GM18870 (cell line): ENCODE measurements around the gene CDK19.

Experiments used
- ATAC-seq: cut with Tn5 transposase; IDR thresholded peaks from one replicate; pipeline ENCODE4 v1.9.1; 2021; ENCODE audit warnings: moderate library complexity; ENCODE audit not compliant: unreplicated experiment

CDK19 gene

GRCh38 chr6:110662490-110663211 lies 152.6 kb downstream of the CDK19 start:
- no peak for ATAC-seq

DNA sequence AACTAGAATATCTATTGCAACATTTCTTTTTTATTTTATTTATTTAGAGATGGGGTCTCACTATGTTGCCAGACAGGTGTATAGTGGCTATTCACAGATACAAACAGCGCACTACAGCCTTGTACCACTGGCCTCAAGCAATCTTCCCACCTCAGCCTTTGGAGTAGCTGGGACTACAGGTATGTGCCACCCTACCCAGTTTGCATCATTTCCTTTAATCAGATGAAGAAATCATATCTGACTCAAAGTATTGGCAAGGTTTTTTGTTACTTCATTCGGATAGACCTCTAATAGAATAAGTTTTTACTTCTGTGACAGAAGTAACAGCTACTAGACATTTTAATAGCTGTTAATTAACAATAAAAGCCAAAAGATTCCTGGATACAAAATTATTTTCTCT lies 153.9 kb downstream of the CDK19 start:
- no peak for ATAC-seq

- ATAC-seq = no peak
Measured at GRCh38 chr6:110660066-110660655, 155.1 kb downstream of the CDK19 start.

GRCh38 chr6:110658631-110659211 lies 156.5 kb downstream of the CDK19 start:
- no peak for ATAC-seq

GRCh38 chr6:110656492-110656891 lies 158.8 kb downstream of the CDK19 start:
- no peak for ATAC-seq

DNA sequence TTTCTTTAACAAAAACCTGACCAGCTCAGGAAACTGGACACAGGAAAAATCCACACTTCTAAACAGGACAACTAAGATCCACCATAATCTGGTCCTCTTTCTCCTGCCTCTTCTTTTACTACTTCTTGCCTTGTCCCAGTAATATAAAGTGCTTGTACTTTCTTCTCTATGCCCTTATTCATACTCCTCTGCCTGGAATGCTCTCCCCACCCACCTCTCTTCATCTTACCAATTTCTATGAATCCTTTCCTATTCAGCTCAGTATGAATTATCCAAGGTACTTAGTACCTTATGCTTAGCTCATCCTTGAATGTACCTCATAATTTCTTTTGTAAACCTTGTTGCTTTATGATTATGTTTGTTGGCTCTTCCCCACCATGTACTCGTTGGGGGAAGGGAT lies 159.4 kb downstream of the CDK19 start:
- ATAC-seq = no peak

DNA sequence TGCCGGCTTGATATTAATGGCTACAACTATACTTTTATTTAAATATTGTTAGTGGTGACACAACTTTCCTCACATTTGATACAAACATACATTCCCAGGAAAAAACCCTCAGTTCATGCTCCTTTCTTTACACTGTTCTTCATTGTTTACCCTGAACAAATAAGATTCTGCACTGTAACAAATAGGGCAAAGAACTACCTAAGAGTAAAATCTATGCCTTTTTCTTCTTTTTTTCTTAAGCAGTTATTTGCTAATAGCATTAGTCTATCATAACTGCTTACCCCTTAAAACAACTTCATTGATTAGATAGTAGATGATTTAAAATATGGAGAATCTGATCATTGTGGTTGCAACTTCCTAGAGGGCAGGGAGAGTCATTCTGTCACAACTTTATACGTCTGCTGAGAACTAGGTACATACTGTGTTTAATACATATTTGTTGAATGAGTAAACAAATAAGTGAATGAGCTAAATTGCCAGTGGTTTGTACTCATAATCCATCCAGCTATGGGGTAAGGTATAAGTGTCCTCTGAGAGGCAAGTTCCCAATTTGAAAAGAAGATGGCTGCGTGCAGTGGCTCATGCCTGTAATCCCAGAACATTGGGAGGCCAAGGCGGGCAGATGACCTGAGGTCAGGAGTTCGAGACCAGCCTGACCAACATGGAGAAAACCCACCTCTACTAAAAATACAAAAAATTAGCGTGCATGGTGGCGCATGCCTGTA lies 161.0 kb downstream of the CDK19 start:
- no peak for ATAC-seq

DNA sequence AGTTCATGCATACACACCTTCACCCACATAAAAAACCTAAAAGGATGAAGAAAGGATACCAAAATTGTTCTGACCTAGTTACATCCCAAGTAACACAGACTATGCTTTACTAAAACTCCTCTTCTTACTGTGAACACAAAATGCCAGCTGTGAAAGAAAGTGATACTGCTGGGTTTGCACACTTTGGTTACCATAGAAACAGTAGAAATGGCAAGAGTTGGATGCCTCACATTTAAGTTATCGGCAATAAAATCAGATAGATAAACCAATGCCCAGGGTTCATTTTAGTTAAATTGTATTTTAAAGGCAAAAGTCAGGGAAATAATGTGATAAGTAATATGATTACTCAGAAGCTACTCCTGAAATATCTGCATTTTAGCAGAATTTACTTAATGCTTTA lies 161.9 kb downstream of the CDK19 start:
- no peak for ATAC-seq

- no peak for ATAC-seq
Measured at GRCh38 chr6:110652520-110652919, 162.7 kb downstream of the CDK19 start.

- ATAC-seq = no peak
Measured at GRCh38 chr6:110650755-110651154, 164.5 kb downstream of the CDK19 start.

DNA sequence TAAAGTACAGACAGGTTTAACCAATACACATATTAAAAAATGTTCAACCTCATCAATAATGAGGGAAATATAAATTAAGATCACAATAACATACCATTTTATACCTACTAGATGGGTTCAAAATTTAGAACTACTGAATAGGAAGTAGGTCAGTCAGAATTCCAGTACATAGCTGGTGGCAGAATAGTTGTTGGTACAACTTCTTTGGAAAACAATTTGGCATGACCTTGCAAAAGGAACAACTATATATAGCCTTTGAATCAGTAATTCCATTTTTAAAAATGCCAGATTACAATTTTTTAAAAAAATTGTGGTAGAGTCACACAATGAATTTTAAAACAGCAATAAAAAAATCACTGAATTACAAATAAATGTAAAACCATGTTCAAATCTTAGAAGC lies 165.6 kb downstream of the CDK19 start:
- no peak for ATAC-seq

DNA sequence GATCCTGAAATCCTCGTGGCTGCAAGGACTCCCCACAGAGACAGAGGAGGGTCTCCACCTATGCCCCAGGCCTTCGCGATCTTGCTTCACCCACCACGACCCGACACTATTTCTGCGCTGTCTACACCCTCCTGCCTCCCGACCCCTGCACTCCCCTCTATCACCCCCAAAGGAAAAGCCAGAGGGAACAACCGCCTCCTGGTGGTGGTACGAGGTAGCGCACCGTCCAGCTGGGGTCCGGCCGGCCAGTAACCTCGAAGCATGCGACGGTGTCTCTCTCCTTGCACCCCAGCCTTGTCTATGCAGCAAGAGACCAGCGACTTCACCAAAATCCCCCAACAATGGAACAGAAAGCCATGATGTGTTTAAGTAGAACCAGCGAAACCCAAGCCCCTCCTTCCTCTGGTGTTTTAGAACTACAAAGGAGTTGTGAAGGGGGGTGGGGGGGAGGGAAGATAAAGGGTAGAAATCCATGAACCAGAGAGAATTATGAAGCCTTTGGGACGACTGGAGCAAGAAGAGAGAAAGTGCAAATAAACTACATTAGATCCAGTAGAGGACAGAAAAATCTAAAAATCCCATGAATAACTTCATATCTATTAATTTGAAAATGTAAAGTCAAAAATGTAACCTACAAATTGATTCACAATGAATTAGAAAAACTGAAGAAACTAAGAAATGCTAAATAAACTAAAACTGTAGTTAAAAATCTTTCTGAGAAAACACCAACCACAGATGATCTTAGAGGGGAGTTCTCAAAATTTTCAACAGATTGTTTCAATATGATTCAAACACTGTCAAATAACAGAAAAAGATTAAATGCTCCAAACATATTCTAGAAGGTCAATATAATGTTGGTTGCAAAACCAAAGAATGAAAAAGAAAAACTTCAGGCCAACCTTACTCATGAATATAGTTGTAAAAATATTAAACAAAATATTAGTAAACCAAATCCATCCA lies 168.0 kb downstream of the CDK19 start:
- ATAC-seq = no peak

- ATAC-seq = no peak
Measured at GRCh38 chr6:110646419-110646698, 168.9 kb downstream of the CDK19 start.

DNA sequence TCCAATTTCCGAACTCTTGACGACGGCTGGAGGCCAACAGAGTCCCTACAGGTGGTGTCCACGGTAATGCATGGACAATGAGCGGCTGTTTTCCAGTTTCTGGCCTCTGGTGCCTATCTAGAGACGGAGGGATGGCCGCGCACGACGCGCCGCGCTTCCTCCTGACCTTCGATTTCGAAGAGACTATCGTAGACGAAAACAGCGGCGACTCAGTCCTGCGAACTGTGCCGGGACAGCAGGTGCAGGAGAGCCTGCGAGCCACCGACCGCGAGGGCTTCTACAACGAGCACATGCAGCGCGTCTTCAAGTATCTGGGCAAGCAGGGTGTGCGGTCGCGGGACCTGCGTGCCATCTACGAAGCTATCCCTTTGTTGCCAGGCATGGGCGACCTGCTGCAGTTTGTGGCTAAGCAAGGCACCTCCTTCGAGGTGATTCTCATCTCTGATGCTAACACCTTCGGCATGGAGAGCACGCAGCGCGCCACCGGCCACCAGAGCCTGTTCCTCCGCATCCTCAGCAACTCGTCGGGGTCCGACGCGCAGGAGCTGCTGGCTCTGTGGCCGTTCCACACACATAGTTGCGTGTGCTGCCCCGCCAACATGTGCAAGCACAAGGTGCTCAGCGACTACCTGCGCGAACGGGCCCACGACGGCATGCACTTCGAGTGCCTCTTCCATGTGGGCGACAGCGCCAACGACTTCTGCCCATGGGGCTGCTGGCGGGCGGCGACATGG lies 169.4 kb downstream of the CDK19 start:
- ATAC-seq = no peak

- no peak for ATAC-seq
Measured at GRCh38 chr6:110643175-110643574, 172.1 kb downstream of the CDK19 start.

GRCh38 chr6:110642711-110643110 lies 172.6 kb downstream of the CDK19 start:
- no peak for ATAC-seq

GRCh38 chr6:110636781-110637180 lies 178.5 kb downstream of the CDK19 start:
- no peak for ATAC-seq

- ATAC-seq = no peak
Measured at GRCh38 chr6:110635096-110635495, 180.2 kb downstream of the CDK19 start.

GRCh38 chr6:110633731-110634213 lies 181.5 kb downstream of the CDK19 start:
- ATAC-seq = no peak

- ATAC-seq = no peak
Measured at GRCh38 chr6:110629153-110629552, 186.1 kb downstream of the CDK19 start.
